Stimulated activated CD8-positive, alpha-beta memory T cell treated with anti-CD3 and anti-CD28 coated beads, Interleukin-7, amount 100 ng/mL, for 4 hours (primary cell): ENCODE data around the gene KLHL35.
"Not testable (repeated sequence)": the region's sequence is repeated elsewhere in the genome, so short reads cannot be mapped to it uniquely, and the experiment has no call there.

Experiments
- DNase-seq, 2 donors: peaks; one replicate each; pipeline ENCODE4 v3.0.0-alpha.2; 2020; ENCODE audit warnings: low read depth in 2 of 2

KLHL35 gene

DNA sequence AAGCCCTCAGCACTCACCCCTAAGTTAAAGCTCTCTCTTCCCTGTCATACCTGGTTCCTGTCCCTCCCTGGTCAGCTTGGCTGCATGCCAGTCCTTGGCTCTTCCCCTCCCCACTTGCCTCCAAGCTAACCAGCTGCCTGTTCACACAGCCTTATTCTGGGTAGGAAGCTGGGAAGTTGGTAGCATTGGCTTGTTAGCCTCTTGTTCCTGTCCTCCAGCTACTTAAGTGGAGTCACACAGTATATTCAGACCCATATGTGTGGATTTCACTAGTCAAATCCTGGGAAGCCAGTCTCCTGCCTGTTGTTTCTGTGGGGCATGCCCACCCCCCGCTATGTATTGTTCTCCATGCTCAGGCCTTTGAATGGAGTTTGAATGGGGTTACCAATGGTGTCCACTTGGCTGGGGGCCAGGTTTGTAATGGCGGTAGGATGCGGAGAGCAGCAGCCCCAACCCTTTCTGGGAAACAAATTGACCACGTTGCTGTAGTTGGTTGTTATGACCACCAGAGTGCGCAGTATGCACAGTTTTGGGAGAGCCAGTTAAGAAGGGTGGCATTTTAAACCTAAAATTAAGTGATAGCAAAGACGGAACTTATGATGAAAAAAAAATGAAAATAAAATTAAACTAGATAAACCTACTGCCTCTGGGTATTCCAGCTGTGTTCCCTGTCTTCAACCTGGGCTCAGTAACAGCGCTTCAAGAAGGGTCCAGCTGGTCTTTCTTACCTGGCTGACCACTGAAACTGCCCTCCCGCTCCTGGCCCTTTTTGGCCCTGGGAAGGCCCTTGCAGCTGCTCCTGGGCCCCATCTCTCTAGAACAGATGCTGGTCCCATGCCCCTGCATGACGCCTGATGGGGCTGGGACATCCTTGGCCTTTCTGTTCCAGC lies 44.4 kb downstream of the KLHL35 start:
- peak; percentile 35 to 63 for DNase-seq

DNA sequence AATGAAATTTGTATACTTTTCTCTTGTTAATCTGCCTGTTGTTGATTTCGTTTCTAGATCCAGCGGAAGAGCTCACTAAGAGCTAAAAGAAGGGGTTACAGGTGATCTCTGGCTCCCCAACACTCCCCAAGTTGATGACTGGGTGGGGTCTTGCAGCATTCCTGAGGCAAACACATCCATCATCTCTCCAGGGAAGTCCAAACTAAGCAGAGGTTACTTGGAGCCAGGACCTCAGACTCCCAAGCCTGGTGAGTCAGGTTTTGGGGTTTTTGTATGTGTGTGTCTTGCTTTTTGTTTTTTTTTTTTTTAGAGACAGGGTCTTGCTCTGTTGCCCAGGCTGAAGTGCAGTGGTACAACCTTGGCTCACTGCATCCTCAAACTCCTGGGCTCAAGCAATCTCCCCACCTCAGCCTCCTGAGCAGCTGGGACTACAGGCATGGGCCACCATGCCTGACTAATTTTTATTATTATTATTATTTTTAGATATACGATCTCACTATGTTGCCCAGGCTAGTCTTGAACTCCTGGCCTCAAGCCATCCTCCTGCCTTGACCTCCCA lies 45.2 kb downstream of the KLHL35 start:
- DNase-seq: no peak

DNA sequence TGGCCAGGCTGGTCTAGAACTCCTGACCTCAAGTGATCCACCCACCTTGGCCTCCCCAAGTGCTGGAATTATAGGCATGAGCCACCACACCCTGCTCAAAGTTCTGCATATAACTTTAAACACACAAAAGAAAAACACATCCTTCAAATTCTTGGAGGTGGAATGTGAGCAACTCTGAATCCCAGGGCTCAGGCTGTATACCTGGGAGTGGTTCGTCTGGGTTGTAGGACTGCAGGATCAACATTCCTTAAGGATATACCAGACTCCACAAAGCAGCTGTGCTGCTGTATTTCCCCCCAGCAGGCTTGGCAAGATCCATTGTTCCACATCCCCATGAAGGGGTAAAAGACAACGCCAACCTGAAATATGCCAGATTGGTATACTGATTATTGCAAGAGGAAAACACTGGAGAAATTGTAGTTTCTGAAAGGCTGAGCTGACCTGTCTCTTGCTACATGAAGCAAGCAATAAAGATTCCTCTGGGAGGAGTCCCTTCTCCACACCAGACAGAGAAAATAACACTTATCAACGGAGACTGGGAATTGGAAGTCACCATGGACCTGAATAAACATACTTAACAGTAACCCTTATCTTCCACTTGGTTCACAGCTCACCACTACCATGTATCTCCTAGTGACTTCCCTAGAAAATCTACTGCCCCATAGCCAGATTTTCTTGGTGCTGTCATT lies 45.9 kb downstream of the KLHL35 start:
- DNase-seq: no peak

DNA sequence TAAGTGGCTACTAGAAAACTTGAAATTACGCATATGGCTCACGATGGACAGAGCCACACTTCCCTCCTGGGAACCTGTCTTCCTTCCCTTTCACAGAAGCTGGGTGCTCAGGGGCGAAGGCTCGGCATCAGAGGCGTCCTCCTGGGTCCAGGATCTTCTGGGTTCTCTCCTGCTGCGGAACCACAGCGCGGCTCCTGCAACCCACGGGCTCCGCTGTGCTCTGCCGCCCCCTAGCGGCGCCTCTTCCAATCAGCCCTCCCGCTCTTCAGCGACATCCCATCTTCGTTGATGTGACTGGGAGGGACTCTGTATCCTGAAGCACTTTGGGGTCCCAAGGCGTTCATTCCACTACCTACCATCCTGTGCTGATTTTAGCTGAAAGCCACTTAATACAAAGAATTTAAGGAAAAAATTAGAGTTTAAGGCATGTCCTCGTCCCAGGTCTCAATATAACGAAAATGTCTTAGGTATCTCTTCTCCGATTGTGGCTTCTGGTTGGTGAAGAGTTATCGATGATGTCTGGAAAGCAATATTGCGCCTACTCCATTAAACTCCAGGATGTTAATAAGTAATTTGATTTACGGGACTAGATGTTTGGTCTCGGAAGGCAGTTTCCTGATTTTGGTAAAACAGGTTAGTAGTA lies 48.4 kb downstream of the KLHL35 start:
- peak; percentile 24 to 62 for DNase-seq

DNA sequence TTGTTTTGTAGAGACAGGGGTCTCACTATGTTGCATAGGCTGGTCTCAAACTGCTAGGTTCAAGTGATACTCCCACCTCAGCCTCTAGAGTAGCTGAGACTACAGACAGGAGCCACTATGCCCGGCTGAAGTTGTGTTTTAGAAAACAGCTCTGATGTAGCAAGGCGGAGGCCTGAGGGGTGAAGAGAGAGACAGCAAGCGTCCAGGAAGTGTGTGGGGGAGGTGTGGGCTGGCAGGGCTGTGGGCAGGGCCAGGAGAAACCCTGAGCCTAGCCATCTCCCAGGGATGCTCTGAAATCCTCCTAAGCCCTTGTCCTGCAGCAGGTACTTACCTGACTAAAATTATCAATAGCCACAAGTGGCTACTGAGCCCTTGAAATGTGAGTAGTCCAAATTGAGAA lies 49.8 kb downstream of the KLHL35 start:
- DNase-seq: peak in 1 of 2 donors; percentile 26

DNA sequence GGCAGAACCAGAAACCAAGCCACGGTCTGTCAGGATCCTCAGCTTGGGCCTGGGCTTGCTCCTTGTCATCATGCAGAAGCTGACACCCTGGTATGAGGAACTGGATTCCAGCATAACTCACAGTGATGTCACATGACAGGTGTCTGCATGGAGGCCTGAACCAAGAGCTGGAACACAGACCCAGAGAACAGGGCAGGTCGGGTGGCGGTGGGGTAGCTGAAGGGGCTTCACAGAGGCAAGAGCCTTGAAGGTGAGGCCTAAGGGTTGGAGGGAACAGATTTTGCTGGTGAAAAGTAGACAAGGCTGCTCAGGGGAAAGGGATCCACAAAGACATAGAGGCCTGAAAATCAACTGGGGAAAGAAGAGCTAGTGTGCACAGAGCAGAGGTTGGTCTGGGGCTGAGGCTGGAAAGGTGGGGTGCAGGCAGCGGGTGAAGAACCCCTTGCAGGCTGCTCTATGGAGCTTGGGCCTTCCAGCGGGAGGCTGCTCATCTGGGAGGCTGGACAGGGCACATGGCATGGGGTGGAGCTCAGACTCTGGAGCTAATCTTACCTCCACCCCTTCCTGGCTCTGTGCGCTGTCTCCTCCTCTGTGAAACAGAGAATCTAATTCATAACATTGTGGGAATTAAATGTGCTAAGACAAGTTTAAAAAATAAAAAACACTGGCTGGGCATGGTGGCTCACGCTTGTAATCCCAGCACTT lies 52.1 kb downstream of the KLHL35 start:
- DNase-seq: no peak

DNA sequence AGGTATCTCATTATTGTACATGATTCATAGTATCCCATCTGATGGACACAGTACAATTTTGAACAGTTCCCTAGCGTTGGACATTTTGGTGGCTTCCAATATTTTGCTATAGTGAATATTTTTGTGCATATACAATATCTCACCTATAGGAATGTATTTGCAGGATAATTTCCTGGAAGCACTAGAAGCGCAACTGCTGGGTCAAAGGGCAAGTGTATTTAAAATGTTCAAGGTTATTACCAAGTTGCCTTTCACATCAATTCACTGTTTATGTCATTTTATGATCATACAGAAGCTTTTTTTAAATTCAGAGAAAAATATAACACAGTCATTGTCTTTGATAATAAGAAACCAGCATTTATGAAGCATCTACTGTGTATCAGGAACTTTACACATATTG lies 52.8 kb downstream of the KLHL35 start:
- DNase-seq: no peak

DNA sequence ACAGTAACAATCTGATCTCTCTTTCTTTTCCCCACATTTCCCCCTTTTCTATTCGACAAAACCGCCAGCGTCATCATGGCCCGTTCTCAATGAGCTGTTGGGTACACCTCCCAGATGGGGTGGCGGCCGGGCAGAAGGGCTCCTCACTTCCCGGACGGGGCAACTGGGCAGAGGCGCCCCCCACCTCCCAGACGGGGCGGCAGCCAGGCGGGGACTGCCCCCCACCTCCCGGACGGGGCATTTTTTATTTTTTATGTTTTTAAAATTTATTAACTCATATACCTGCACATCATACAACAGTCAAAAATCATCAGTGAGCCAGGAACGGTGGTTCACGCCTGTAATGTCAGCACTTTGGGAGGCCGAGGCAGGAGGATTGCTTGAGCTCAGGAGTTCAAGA lies 54.2 kb downstream of the KLHL35 start:
- DNase-seq: not testable (repeated sequence)

DNA sequence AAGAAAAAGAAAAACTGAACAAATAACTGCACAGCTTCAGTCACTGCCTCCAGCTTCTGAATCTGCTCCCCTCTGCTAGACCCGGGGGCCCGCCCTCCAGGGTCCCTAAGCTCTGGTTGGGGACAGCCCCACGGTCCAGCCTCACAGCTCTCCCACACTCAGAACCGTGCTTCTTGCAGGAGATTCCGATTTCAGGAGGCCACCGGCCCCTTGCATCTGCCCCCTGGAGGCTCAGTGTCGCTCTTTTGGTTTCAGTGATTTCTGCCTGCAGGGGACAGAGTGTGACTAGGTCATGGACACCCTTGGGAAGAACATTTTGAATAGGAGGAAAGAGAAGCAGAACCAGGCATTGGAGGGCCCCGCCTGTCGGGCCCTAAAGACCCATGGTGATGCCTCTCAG lies 56.8 kb downstream of the KLHL35 start:
- DNase-seq: no peak

DNA sequence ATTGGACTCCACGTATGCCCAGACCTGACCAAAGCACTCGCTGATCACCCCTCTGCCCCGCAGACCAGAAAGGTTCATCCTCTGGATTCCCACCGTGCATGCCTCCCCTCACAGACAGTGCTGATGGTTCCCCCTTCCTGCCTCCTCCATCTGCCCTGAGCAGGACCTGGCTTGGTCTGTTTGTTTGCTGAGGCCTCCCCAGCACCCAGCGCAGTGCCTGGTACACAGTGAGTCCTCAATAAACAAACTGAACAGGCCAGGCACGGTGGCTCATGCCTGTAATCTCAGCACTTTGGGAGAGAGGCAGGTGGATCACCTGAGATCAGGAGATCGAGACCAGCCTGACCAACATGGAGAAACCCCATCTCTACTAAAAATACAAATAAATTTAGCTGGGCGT lies 57.4 kb downstream of the KLHL35 start:
- no peak for DNase-seq

DNA sequence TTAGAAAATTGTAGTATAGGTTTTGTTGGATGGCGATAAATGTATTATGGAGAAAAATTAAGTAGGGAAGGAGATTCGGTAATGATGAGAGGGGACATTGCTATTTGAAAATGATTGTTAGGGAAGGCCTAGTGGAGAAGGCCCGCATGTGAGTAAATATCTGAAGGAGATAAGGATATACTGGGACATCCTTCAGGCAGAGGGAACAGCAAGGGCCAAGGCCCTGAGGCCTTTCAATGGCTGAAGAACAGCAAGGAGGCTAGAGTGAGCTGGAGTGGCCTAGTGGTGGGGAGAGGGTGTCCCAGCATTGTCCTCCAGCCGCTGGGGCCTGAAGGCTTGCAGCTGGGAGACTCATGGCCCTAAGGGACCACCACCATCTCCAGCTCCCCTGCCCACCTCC lies 58.4 kb downstream of the KLHL35 start:
- no peak for DNase-seq

DNA sequence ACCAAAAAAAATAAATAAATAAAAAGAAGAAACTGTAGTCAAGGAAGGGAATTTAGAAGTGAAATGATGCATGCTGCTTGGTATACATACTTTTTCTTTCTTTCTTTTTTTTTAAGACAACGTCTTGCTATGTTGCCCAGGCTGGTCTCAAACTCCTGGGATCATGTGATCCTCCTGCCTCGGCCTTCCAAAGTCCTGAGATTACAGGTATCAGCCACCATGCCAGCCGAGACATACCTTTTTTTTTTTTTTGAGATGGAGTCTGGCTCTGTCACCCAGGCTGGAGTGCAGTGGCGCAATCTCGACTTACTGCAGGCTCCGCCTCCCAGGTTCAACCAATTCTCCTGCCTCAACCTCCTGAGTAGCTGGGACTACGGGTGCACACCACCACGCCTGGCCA lies 59.8 kb downstream of the KLHL35 start:
- DNase-seq: no peak
